Anterior cingulate cortex (tissue), 58 donors: ENCODE measurements around the gene CLMP.
"Not testable (repeated sequence)": the region's sequence is repeated elsewhere in the genome, so short reads cannot be mapped to it uniquely, and the experiment has no call there.

Experiments used
- DNase-seq, 58 donors: peaks; one replicate each; lab custom pipeline; 2025; lab: John Stamatoyannopoulos, UW

Gene CLMP

GRCh38 chr11:123093739-123094138 lies 101.3 kb downstream of the CLMP start:
- DNase-seq, result peak in 1 of 58 donors; percentile 13

GRCh38 chr11:123091506-123091905 lies 103.5 kb downstream of the CLMP start:
- DNase-seq, result no peak

- DNase-seq, result not testable (repeated sequence)
These were observed 104.9 kb downstream of the CLMP start for GRCh38 chr11:123090168-123090567.

GRCh38 chr11:123088896-123089295 lies 106.2 kb downstream of the CLMP start:
- DNase-seq, result not testable (repeated sequence)

- DNase-seq, result not testable (repeated sequence)
These were observed 107.4 kb downstream of the CLMP start for GRCh38 chr11:123087657-123088056.

- no peak for DNase-seq
These were observed 108.7 kb downstream of the CLMP start for GRCh38 chr11:123086305-123086704.

- DNase-seq, result no peak
These were observed 109.6 kb downstream of the CLMP start for GRCh38 chr11:123085497-123085896.

GRCh38 chr11:123084454-123084853 lies 110.6 kb downstream of the CLMP start:
- no peak for DNase-seq

GRCh38 chr11:123083623-123084029 lies 111.4 kb downstream of the CLMP start:
- peak in 10 of 58 donors; percentile 3 to 57 (median 18) for DNase-seq

GRCh38 chr11:123082977-123083376 lies 112.1 kb downstream of the CLMP start:
- no peak for DNase-seq

GRCh38 chr11:123080015-123080414 lies 115.0 kb downstream of the CLMP start:
- DNase-seq, result no peak

- no peak for DNase-seq
These were observed 118.6 kb downstream of the CLMP start for GRCh38 chr11:123076484-123076883.

- no peak for DNase-seq
These were observed 121.5 kb downstream of the CLMP start for GRCh38 chr11:123073343-123074057.

GRCh38 chr11:123072762-123073161 lies 122.3 kb downstream of the CLMP start:
- no peak for DNase-seq

GRCh38 chr11:123072332-123072761 lies 122.7 kb downstream of the CLMP start:
- no peak for DNase-seq

GRCh38 chr11:123069908-123070821 lies 124.9 kb downstream of the CLMP start:
- no peak for DNase-seq

- DNase-seq, result no peak
These were observed 129.4 kb downstream of the CLMP start for GRCh38 chr11:123065621-123066020.

- no peak for DNase-seq
These were observed 131.0 kb downstream of the CLMP start for GRCh38 chr11:123063826-123064657.

- peak in 29 of 58 donors; percentile 6 to 86 (median 58) for DNase-seq
These were observed 131.9 kb downstream of the CLMP start for GRCh38 chr11:123062892-123063825.
